ENCODE results near the gene CPSF2. TPM values are rescaled to one million over a fixed set of nuclear protein-coding genes. Genes with fewer than 3 reads are reported as not detected.

CPSF2 gene
- total RNA-seq, 2 experiments from 2014 or later = 96.2 to 103 TPM

- no peak for ATAC-seq
These were observed 69.0 kb downstream of the CPSF2 start for GRCh38 chr14:92190768-92191167.

GRCh38 chr14:92198804-92199203 is 77.0 kb downstream of the CPSF2 start:
- H3K36me3 Mint-ChIP-seq (ENCODE audit: low read depth) = no peaks in the 10 kb centered on the region
- H3K4me3 Mint-ChIP-seq = no peak overlapping the region
- H3K27me3 Mint-ChIP-seq = peaks cover 2% of the 10 kb centered on the region
- no peaks in the 10 kb centered on the region for H3K9me3 Mint-ChIP-seq
- H3K4me1 Mint-ChIP-seq (ENCODE audit: low read depth) = no peaks in the 10 kb centered on the region
- TF ChIP-seq CTCF (IDR thresholded peaks at IDR 0.05) = no peak
- ATAC-seq = no peak
- CTCF ChIA-PET = no interaction called here
- intact Hi-C loops (cut with micrococcal nuclease) = no loop called here
- no peak for DNase-seq
- POLR2A ChIA-PET = interaction anchor here (0.6 to 0.9 kb wide), 2 partner anchors 11 to 156 kb away, joined by 3 read pairs; no protein-coding TSS in a partner anchor
- no peak overlapping the region for H3K27ac Mint-ChIP-seq

More at GRCh38 chr14:92190768-92191167, 69.0 kb downstream of the CPSF2 start:
- peaks cover 2% of the 10 kb centered on the region for H3K9me3 Mint-ChIP-seq
- intact Hi-C loops (cut with micrococcal nuclease) = no loop called here
- POLR2A ChIA-PET = no interaction called here
- no peaks in the 10 kb centered on the region for H3K36me3 Mint-ChIP-seq (ENCODE audit: low read depth)
- CTCF ChIA-PET = no interaction called here
- no peak overlapping the region for H3K4me3 Mint-ChIP-seq
- no peak for DNase-seq
- H3K27me3 Mint-ChIP-seq = no peaks in the 10 kb centered on the region
- H3K27ac Mint-ChIP-seq = no peak overlapping the region
- TF ChIP-seq CTCF (IDR thresholded peaks at IDR 0.05) = no peak
- no peaks in the 10 kb centered on the region for H3K4me1 Mint-ChIP-seq (ENCODE audit: low read depth)

DNA sequence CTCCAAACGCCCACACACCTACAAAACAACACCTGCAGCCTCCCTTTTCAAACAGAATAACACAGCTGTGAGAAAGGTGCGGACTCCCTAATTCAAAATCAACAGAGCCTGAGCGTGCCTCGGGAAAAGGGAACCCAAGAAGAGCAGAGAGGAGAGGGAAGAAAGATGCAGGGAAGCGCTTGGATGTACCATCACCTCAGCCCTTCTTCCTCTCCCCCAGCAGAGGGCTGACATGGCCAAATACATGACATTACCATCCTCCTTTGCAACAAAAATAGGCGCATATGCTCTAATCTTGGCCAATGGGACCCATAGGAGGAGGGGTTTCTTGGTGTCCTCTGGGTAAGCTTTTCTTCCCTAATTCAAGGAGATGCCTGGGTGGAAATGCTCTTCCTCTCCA is 78.0 kb downstream of the CPSF2 start:
- Mint-ChIP-seq H3K27me3 (peaks cover 2% of the 10 kb centered on the region), H3K4me3 (no peak overlapping the region), H3K27ac (no peak overlapping the region), H3K36me3 (ENCODE audit: low read depth) (no peaks in the 10 kb centered on the region), H3K4me1 (ENCODE audit: low read depth) (no peaks in the 10 kb centered on the region), H3K9me3 (no peaks in the 10 kb centered on the region)
- POLR2A ChIA-PET = interaction anchor here (0.6 kb wide), 1 partner anchor 920 kb away, joined by 3 read pairs; no protein-coding TSS in a partner anchor
- CTCF ChIA-PET = interaction anchor here (0.7 kb wide), 1 partner anchor 18 kb away, joined by 3 read pairs; no protein-coding TSS in a partner anchor
- no peak for TF ChIP-seq CTCF (IDR thresholded peaks at IDR 0.05)
- DNase-seq (no peak), ATAC-seq (no peak)
- intact Hi-C loops (cut with micrococcal nuclease) = no loop called here

- no peak for TF ChIP-seq CTCF (IDR thresholded peaks at IDR 0.05)
- no peak for DNase-seq
- ATAC-seq = no peak
- Mint-ChIP-seq H3K27ac (no peak overlapping the region), H3K36me3 (ENCODE audit: low read depth) (no peaks in the 10 kb centered on the region), H3K4me3 (no peak overlapping the region), H3K27me3 (peaks cover 5% of the 10 kb centered on the region), H3K4me1 (ENCODE audit: low read depth) (no peaks in the 10 kb centered on the region), H3K9me3 (no peaks in the 10 kb centered on the region)
- intact Hi-C loops (cut with micrococcal nuclease) = no loop called here
- ChIA-PET POLR2A (no interaction called here), CTCF (no interaction called here)
These were observed 81.3 kb downstream of the CPSF2 start for GRCh38 chr14:92203116-92203515.

DNA sequence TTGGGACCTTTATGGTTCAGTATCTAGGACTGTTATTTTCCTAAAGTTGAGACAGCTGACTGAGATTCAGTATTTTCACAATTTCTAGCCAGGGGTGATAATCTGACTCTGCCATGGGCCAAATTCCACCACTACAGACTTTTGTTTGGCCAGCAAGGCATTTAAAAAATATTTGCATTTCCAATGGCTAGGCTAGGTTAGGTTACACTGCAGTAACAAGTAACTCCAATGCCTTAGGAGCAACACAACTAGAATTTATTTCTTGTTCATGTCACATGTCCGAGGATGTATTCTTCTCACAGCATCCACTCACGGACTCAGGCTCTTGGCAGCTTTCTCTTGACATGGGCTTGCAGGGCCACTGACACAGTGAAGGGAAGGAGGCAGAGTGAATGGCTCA is 83.0 kb downstream of the CPSF2 start:
- no peak for TF ChIP-seq CTCF (IDR thresholded peaks at IDR 0.05)
- DNase-seq = no peak
- Mint-ChIP-seq H3K4me1 (ENCODE audit: low read depth) (no peaks in the 10 kb centered on the region), H3K4me3 (no peak overlapping the region), H3K27ac (no peak overlapping the region), H3K9me3 (no peaks in the 10 kb centered on the region), H3K27me3 (peaks cover 5% of the 10 kb centered on the region), H3K36me3 (ENCODE audit: low read depth) (no peaks in the 10 kb centered on the region)
- intact Hi-C loops (cut with micrococcal nuclease) = no loop called here
- ChIA-PET POLR2A (no interaction called here), CTCF (interaction anchor here (0.7 kb wide), 1 partner anchor 286 kb away, joined by 3 read pairs; no protein-coding TSS in a partner anchor)
- no peak for ATAC-seq

All from activated CD8-positive, alpha-beta T cell treated with anti-CD3 and anti-CD28 coated beads for 36 hours (primary cell).